Measurements from ENCODE around the gene SERINC2. TPM values are rescaled to one million over a fixed set of nuclear protein-coding genes. Genes with fewer than 3 reads are reported as not detected.

Gene SERINC2
- total and polyA plus RNA-seq, 2 donors (not counting 1 experiment from before 2014, with no cell fraction given), result 0.75 to 1.4 TPM

- Mint-ChIP-seq H3K27ac (no peak overlapping the region), H3K4me1 (peaks cover 12% of the 10 kb centered on the region), H3K4me3 (no peak overlapping the region), H3K9me3 (ENCODE audit: insufficient read depth) (no peaks in the 10 kb centered on the region), H3K27me3 (peaks cover 44% of the 10 kb centered on the region)
- no peak for TF ChIP-seq EZH2 (IDR thresholded peaks at IDR 0.05; ENCODE audit: borderline replicate concordance, insufficient read depth, low read depth, low read length, poor library complexity, severe bottlenecking)
- TF ChIP-seq CTCF (IDR thresholded peaks at IDR 0.05), result no peak
- Histone ChIP-seq H3K9me3 (ENCODE audit: control extremely low read depth in 1 of 3, control insufficient read depth in 2 of 3, insufficient read depth in 1 of 3, low read length in 2 of 3) (peaks cover 0 to 10% (median 0%) of the 10 kb centered on the region in 3 donors), H3K36me3 (replicated peaks in 1 of 2; ENCODE audit: control extremely low read depth in 1 of 2, control insufficient read depth in 1 of 2, extremely low read depth in 1 of 2, insufficient read depth in 2 of 2, low read length in 1 of 2) (no peaks in the 10 kb centered on the region), H3K9ac (ENCODE audit: low read length) (no peak overlapping the region), H3K27me3 (replicated peaks in 1 of 4; ENCODE audit: control extremely low read depth in 1 of 4, control insufficient read depth in 3 of 4, insufficient read depth in 4 of 4, low read length in 3 of 4) (peaks cover 0 to 48% (median 23%) of the 10 kb centered on the region in 4 experiments), H3K4me2 (replicated peaks; ENCODE audit: low read depth, low read length, poor library complexity, severe bottlenecking) (no peak overlapping the region), H3K4me1 (ENCODE audit: control insufficient read depth in 2 of 2, insufficient read depth in 2 of 2, low read length in 2 of 2) (peaks cover 17 to 18% of the 10 kb centered on the region in 2 donors), H3K79me2 (ENCODE audit: control insufficient read depth, insufficient read depth, low read length) (no peaks in the 10 kb centered on the region), H2AFZ (ENCODE audit: insufficient read depth, low read depth, low read length, poor library complexity, severe bottlenecking) (no peak overlapping the region), H3K27ac (ENCODE audit: low read length in 2 of 2) (no peak overlapping the region), H4K20me1 (ENCODE audit: control insufficient read depth, insufficient read depth, low read length, poor library complexity, severe bottlenecking) (no peaks in the 10 kb centered on the region), H3K4me3 (ENCODE audit: control extremely low read depth in 1 of 5, extremely low read depth in 1 of 5, insufficient read depth in 1 of 5, low read depth in 2 of 5, low read length in 4 of 5) (no peak overlapping the region)
- DNase-seq (no peak), ATAC-seq (ENCODE audit: low read depth) (no peak)
- 95% methylated on average over 5 of the region's 7 CpGs for WGBS (ENCODE audit: insufficient coverage)
- intact Hi-C loops (cut with micrococcal nuclease), result no loop called here
- CTCF ChIA-PET, result interaction anchor here (1.5 kb wide), 1 partner anchor 22 kb away, joined by 3 read pairs; no protein-coding TSS in a partner anchor
- POLR2A ChIA-PET, result no interaction called here
Measured at GRCh38 chr1:31416101-31416736, 3.2 kb downstream of the SERINC2 start.

- no peak overlapping the region for H3K4me2 ChIP-seq (replicated peaks; ENCODE audit: low read depth, low read length, poor library complexity, severe bottlenecking)
- peaks cover 0 to 10% (median 0%) of the 10 kb centered on the region in 3 donors for H3K9me3 ChIP-seq (ENCODE audit: control extremely low read depth in 1 of 3, control insufficient read depth in 2 of 3, insufficient read depth in 1 of 3, low read length in 2 of 3)
- no peak overlapping the region for H3K27ac ChIP-seq (ENCODE audit: low read length in 2 of 2)
- H3K4me3 Mint-ChIP-seq, result no peak overlapping the region
- peaks cover 17 to 18% of the 10 kb centered on the region in 2 donors for H3K4me1 ChIP-seq (ENCODE audit: control insufficient read depth in 2 of 2, insufficient read depth in 2 of 2, low read length in 2 of 2)
- peaks cover 11% of the 10 kb centered on the region for H3K4me1 Mint-ChIP-seq
- no peaks in the 10 kb centered on the region for H3K9me3 Mint-ChIP-seq (ENCODE audit: insufficient read depth)
- H3K27me3 Mint-ChIP-seq, result peaks cover 37% of the 10 kb centered on the region
- H3K79me2 ChIP-seq (ENCODE audit: control insufficient read depth, insufficient read depth, low read length), result no peaks in the 10 kb centered on the region
- no peak overlapping the region for H2AFZ ChIP-seq (ENCODE audit: insufficient read depth, low read depth, low read length, poor library complexity, severe bottlenecking)
- 93% methylated on average over 2 of the region's 3 CpGs for WGBS (ENCODE audit: insufficient coverage)
- ATAC-seq (ENCODE audit: low read depth) (no peak), DNase-seq (no peak)
- H3K27me3 ChIP-seq (replicated peaks in 1 of 4; ENCODE audit: control extremely low read depth in 1 of 4, control insufficient read depth in 3 of 4, insufficient read depth in 4 of 4, low read length in 3 of 4), result peaks cover 0 to 39% (median 17%) of the 10 kb centered on the region in 4 experiments
- no peaks in the 10 kb centered on the region for H3K36me3 ChIP-seq (replicated peaks in 1 of 2; ENCODE audit: control extremely low read depth in 1 of 2, control insufficient read depth in 1 of 2, extremely low read depth in 1 of 2, insufficient read depth in 2 of 2, low read length in 1 of 2)
- CTCF ChIA-PET, result no interaction called here
- no peaks in the 10 kb centered on the region for H4K20me1 ChIP-seq (ENCODE audit: control insufficient read depth, insufficient read depth, low read length, poor library complexity, severe bottlenecking)
- H3K9ac ChIP-seq (ENCODE audit: low read length), result no peak overlapping the region
- POLR2A ChIA-PET, result no interaction called here
- no peak overlapping the region for H3K4me3 ChIP-seq (ENCODE audit: control extremely low read depth in 1 of 5, extremely low read depth in 1 of 5, insufficient read depth in 1 of 5, low read depth in 2 of 5, low read length in 4 of 5)
- H3K27ac Mint-ChIP-seq, result no peak overlapping the region
- intact Hi-C loops (cut with micrococcal nuclease), result no loop called here
- TF ChIP-seq CTCF (IDR thresholded peaks at IDR 0.05) (no peak), EZH2 (IDR thresholded peaks at IDR 0.05; ENCODE audit: borderline replicate concordance, insufficient read depth, low read depth, low read length, poor library complexity, severe bottlenecking) (no peak)
Measured at GRCh38 chr1:31417148-31417547, 4.1 kb downstream of the SERINC2 start.
